Endothelial cell (in vitro differentiated cells): ENCODE measurements around the gene LPAR5. TPM values are rescaled to one million over a fixed set of nuclear protein-coding genes. Genes with fewer than 3 reads are reported as not detected.

ENCODE experiments used
- DNase-seq: peaks from one replicate; pipeline ENCODE4 v3.0.0; 2021; ENCODE audit warnings: low spot score
- H3K27ac Mint-ChIP-seq: one replicate; pipeline ENCODE4 v1.8.0; 2021; ENCODE audit warnings: mixed read lengths, inconsistent platforms; ENCODE audit not compliant: unreplicated experiment
- H3K27me3 Mint-ChIP-seq: one replicate; pipeline ENCODE4 v1.8.0; 2021; ENCODE audit warnings: mild to moderate bottlenecking, moderate library complexity, mixed read lengths, inconsistent platforms; ENCODE audit not compliant: unreplicated experiment
- H3K36me3 Mint-ChIP-seq: one replicate; pipeline ENCODE4 v1.8.0; 2021; ENCODE audit warnings: mild to moderate bottlenecking, low read depth, mixed read lengths, inconsistent platforms; ENCODE audit not compliant: unreplicated experiment
- H3K4me1 Mint-ChIP-seq: one replicate; pipeline ENCODE4 v1.8.0; 2021; ENCODE audit warnings: mild to moderate bottlenecking, mixed read lengths, inconsistent platforms; ENCODE audit not compliant: unreplicated experiment
- H3K4me3 Mint-ChIP-seq: one replicate; pipeline ENCODE4 v1.8.0; 2021; ENCODE audit warnings: mild to moderate bottlenecking, mixed read lengths, inconsistent platforms; ENCODE audit not compliant: unreplicated experiment
- H3K9me3 Mint-ChIP-seq: one replicate; pipeline ENCODE4 v1.8.0; 2021; ENCODE audit warnings: mixed read lengths, inconsistent platforms; ENCODE audit not compliant: unreplicated experiment
- total RNA-seq: library from RNA; stranded (reverse); fragmentation: NEBNext Ultra II Directional; extraction: Animal tissue kit (Norgen Biotek cat#: 25700); gene quantifications from one replicate; pipeline ENCODE4 v1.2.1, GENCODE V29; 2021; ENCODE audit not compliant: unreplicated experiment
- TF ChIP-seq, protein P1 (sequence below): fragments of 200-600 bp; sonication (generic); IDR thresholded peaks from one replicate; pipeline ENCODE4 v1.5.0; 2021; ENCODE audit warnings: antibody characterized with exemption; ENCODE audit not compliant: unreplicated experiment

The LPAR5 gene
- total RNA-seq, 1 donor from 2014 or later = 2.7 TPM

DNA sequence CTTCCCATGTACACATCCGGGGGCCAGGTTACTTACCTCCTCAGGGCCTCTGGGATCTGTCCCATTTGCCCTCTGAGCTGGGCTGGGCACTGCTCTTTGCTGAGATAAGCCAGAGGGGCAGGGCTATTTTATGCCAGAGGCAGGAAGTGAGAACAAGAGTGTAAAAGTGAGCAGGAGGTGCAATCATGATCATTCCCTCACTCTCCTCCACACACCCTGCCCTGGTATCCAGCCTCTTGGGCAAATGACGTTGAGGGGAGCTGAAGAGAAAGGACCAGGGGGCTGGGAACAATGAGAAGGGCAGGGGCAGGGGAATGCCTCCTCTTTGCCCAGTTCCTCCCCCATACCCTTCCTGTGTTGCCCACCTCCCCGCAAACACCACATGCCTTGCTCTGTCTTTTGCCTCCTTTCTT, 4.2 kb downstream of the LPAR5 start:
- H3K36me3 Mint-ChIP-seq = no peaks in the 10 kb centered on the region
- peak overlapping the region; percentile 83 for H3K27ac Mint-ChIP-seq

DNA sequence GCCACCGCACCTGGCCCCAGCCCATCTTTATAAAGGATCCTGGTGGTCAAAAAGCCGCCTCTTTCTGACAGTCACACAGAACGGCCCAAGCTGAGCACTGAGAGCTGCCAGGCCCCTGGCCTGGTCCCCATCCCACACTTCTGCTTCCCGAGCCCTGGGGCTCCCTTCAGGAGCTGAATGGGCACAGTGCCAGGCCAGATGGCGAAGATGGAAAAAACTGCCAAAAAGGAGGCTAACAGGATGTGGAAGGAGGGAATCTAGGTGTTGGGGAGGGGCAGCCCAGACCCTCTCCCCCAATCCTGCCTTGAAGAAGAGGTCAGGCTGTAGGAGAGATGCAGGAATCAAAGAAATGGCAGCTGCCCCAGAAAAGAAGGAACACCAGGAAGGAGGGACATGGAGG, 5.0 kb downstream of the LPAR5 start:
- H3K36me3 Mint-ChIP-seq = no peaks in the 10 kb centered on the region

More for the DNA sequence above, 4.2 kb downstream of the LPAR5 start:
- Mint-ChIP-seq H3K27me3 (no peaks in the 10 kb centered on the region), H3K4me1 (peaks cover 53% of the 10 kb centered on the region), H3K4me3 (no peak overlapping the region), H3K9me3 (no peaks in the 10 kb centered on the region)
- TF ChIP-seq, protein P1, sequence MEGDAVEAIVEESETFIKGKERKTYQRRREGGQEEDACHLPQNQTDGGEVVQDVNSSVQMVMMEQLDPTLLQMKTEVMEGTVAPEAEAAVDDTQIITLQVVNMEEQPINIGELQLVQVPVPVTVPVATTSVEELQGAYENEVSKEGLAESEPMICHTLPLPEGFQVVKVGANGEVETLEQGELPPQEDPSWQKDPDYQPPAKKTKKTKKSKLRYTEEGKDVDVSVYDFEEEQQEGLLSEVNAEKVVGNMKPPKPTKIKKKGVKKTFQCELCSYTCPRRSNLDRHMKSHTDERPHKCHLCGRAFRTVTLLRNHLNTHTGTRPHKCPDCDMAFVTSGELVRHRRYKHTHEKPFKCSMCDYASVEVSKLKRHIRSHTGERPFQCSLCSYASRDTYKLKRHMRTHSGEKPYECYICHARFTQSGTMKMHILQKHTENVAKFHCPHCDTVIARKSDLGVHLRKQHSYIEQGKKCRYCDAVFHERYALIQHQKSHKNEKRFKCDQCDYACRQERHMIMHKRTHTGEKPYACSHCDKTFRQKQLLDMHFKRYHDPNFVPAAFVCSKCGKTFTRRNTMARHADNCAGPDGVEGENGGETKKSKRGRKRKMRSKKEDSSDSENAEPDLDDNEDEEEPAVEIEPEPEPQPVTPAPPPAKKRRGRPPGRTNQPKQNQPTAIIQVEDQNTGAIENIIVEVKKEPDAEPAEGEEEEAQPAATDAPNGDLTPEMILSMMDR = no peak
- DNase-seq = no peak

DNA sequence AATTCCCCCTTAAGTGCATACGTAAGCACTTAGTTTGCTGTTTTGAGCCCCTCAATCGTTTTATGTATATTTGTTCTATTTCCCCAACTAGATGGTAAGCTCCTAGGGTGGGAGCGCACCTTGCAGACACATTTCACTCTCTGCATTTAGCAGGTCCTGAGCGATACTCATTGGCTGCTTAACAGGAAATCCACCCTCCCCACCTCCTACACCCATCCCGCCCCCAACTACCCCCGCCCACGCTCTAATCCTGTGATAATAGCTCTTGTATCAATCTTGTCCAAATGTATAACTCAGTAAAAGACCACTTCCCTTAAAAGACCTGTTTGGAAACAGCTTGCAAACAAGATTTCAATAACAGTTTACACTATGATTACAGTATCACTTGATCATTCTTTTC, 8.1 kb downstream of the LPAR5 start:
- Mint-ChIP-seq H3K9me3 (no peaks in the 10 kb centered on the region), H3K27ac (no peak overlapping the region), H3K27me3 (no peaks in the 10 kb centered on the region), H3K4me3 (no peak overlapping the region), H3K36me3 (no peaks in the 10 kb centered on the region), H3K4me1 (peaks cover 37% of the 10 kb centered on the region)
- DNase-seq = no peak
- TF ChIP-seq, protein P1 = no peak

More for the DNA sequence above, 5.0 kb downstream of the LPAR5 start:
- no peak for DNase-seq
- no peak overlapping the region for H3K4me3 Mint-ChIP-seq
- H3K27ac Mint-ChIP-seq = peak overlapping the region; percentile 83
- peaks cover 46% of the 10 kb centered on the region for H3K4me1 Mint-ChIP-seq
- no peaks in the 10 kb centered on the region for H3K9me3 Mint-ChIP-seq
- no peaks in the 10 kb centered on the region for H3K27me3 Mint-ChIP-seq
- TF ChIP-seq, protein P1 = no peak

DNA sequence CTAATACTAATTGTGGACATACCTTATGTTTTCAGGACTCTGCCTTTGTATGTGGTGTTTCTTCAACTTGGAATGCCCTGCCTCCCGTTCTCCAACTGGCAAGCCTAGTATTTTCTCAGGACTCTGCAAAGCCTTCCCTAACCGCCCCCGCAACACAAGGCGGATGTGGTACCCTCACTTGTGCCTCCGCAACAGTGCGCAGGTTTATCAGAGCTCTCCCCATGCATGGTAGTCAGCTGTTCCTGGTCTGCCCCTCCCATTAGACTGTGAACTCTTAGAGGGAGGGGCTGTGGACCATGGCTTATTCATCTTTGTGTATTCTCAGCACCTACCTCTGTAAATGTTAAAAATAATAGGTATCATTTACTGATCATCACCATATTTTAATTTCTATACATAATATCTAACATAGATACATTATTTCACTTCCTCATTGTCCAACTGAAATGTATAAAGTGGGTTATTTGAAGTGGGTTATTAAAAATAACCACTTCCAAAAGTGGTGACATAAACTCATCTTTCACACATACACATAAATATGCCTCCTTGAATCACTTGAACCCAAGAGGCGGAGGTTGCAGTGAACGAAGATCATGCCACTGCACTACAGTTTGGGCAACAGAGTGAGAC, 9.0 kb downstream of the LPAR5 start:
- Mint-ChIP-seq H3K4me3 (no peak overlapping the region), H3K4me1 (peaks cover 29% of the 10 kb centered on the region), H3K9me3 (no peaks in the 10 kb centered on the region), H3K27me3 (no peaks in the 10 kb centered on the region), H3K36me3 (no peaks in the 10 kb centered on the region), H3K27ac (no peak overlapping the region)
- DNase-seq = no peak
- TF ChIP-seq, protein P1 = no peak

DNA sequence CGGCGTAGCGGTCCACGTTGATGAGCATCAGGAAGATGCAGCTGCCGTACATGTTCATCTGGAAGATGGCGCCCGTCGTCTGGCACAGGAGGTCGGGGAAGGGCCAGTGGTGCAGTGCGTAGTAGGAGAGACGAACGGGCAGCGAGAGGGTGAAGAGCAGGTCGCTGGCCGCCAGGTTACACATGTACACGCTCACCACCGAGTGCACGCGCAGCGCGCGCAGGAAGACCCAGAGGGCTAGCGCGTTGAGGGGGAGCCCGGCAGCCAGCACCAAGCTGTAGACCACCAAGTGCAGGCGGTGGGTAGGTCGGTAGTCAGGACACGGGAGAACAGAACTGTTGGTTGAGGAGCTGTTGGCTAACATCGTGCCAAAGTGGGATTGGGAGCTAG, 14.9 kb downstream of the LPAR5 start:
- H3K27ac Mint-ChIP-seq = no peak overlapping the region
- TF ChIP-seq, protein P1 = no peak
- H3K9me3 Mint-ChIP-seq = no peaks in the 10 kb centered on the region
- H3K36me3 Mint-ChIP-seq = peaks cover 4% of the 10 kb centered on the region
- peak overlapping the region; percentile 31 for H3K4me3 Mint-ChIP-seq
- H3K4me1 Mint-ChIP-seq = peaks cover 20% of the 10 kb centered on the region
- DNase-seq = no peak
- H3K27me3 Mint-ChIP-seq = peaks cover 10% of the 10 kb centered on the region
